HepG2 (cell line): ENCODE data around the gene RGS14. TPM values are rescaled to one million over a fixed set of nuclear protein-coding genes. Genes with fewer than 3 reads are reported as not detected.
A peak's percentile ranks its signal among the peaks of the same experiment; 100 is the strongest.

ENCODE experiments used
- FOXO1 ChIP-seq: sonication (generic); formaldehyde crosslinking; IDR thresholded peaks from 2 replicates; pipeline ENCODE4 v1.4.0; 2020; ENCODE audit warnings: missing genetic modification reagents
- FOXO4 ChIP-seq: sonication (generic); formaldehyde crosslinking; conservative IDR thresholded peaks from 2 replicates; pipeline ENCODE4 v1.8.1; 2023; ENCODE audit warnings: missing genetic modification reagents
- FUBP1 ChIP-seq: sonication (generic); formaldehyde crosslinking; IDR thresholded peaks from 2 replicates; pipeline ENCODE4 v1.5.1; 2020; ENCODE audit warnings: missing genetic modification reagents, mild to moderate bottlenecking, borderline replicate concordance
- MNT ChIP-seq: fragments of 450-650 bp; IDR thresholded peaks from 2 replicates; pipeline ENCODE4 v1.6.1; 2016
- NBN ChIP-seq: fragments of 450-650 bp; conservative IDR thresholded peaks from 2 replicates; pipeline ENCODE4 v1.6.1; 2017
- SNAI1 ChIP-seq: sonication (generic); formaldehyde crosslinking; IDR thresholded peaks from 2 replicates; pipeline ENCODE4 v1.5.0; 2020; ENCODE audit warnings: mild to moderate bottlenecking, missing genetic modification reagents, borderline replicate concordance
- ZBTB37 ChIP-seq: sonication (generic); formaldehyde crosslinking; IDR thresholded peaks from 2 replicates; pipeline ENCODE4 v1.4.0; 2020; ENCODE audit warnings: mild to moderate bottlenecking, missing genetic modification reagents
- ZBTB7B ChIP-seq: sonication (generic); formaldehyde crosslinking; IDR thresholded peaks from 2 replicates; pipeline ENCODE4 v1.4.0; 2020; ENCODE audit warnings: missing genetic modification reagents
- ZMAT3 ChIP-seq: sonication (generic); formaldehyde crosslinking; conservative IDR thresholded peaks from 2 replicates; pipeline ENCODE4 v1.7.0; 2021; ENCODE audit warnings: missing genetic modification reagents
- ZNF121 ChIP-seq: sonication (generic); formaldehyde crosslinking; IDR thresholded peaks from 2 replicates; pipeline ENCODE4 v1.5.0; 2020; ENCODE audit warnings: mild to moderate bottlenecking, missing genetic modification reagents
- ZNF350 ChIP-seq: sonication (generic); formaldehyde crosslinking; IDR thresholded peaks from 2 replicates; pipeline ENCODE4 v1.4.0; 2020; ENCODE audit warnings: mild to moderate bottlenecking, low read depth, missing genetic modification reagents, borderline replicate concordance
- ZNF570 ChIP-seq: sonication (generic); formaldehyde crosslinking; IDR thresholded peaks from 2 replicates; pipeline ENCODE4 v1.4.0; 2020; ENCODE audit warnings: mild to moderate bottlenecking, missing genetic modification reagents, borderline replicate concordance
- ZNF687 ChIP-seq: sonication (generic); formaldehyde crosslinking; IDR thresholded peaks from 2 replicates; pipeline ENCODE4 v1.5.1; 2020; ENCODE audit warnings: mild to moderate bottlenecking, missing genetic modification reagents, moderate library complexity
- ZNF703 ChIP-seq: sonication (generic); formaldehyde crosslinking; IDR thresholded peaks from 2 replicates; pipeline ENCODE4 v1.5.1; 2020; ENCODE audit warnings: missing genetic modification reagents, mild to moderate bottlenecking, moderate library complexity, borderline replicate concordance
- ZNF709 ChIP-seq: sonication (generic); formaldehyde crosslinking; IDR thresholded peaks from 2 replicates; pipeline ENCODE4 v1.5.0; 2020; ENCODE audit warnings: mild to moderate bottlenecking, missing genetic modification reagents
- ZNF749 ChIP-seq: sonication (generic); formaldehyde crosslinking; IDR thresholded peaks from 2 replicates; pipeline ENCODE4 v1.8.0; 2022; ENCODE audit warnings: mild to moderate bottlenecking, missing genetic modification reagents, moderate library complexity, borderline replicate concordance
- polyA plus RNA-seq, 8 experiments: library from polyadenylated mRNA; depleted of rRNA in 3 of 8; stranded (reverse) in 7 of 8; unstranded in 1 of 8; fragments of >200 nt; fragmentation: Illumina TruSeq in 4 of 8; extraction: Trizol in 4 of 8; gene quantifications; 2 replicates each; pipeline versions ENCODE4 v1.2.1 to v1.2.3, GENCODE V29; 2011 to 2016; ENCODE audit warnings: low read depth in 4 of 8, missing spikeins in 1 of 8, mixed read lengths in 1 of 8; ENCODE audit not compliant: insufficient read depth in 1 of 8
- total RNA-seq, 5 experiments: library from RNA; depleted of rRNA; stranded (reverse); fragments of >200 nt; fragmentation: Illumina TruSeq; extraction: Trizol; gene quantifications; 2 replicates each; pipeline ENCODE4 v1.2.3, GENCODE V29; 2016; ENCODE audit warnings: low read depth in 1 of 5

The RGS14 gene
- total and polyA plus RNA-seq, 2 of the 13 experiments (the other 11 are each of a cell fraction or from before 2014, with no cell fraction given), result 11.1 to 17.2 TPM

- TF ChIP-seq FUBP1 (CRISPR knock-in tag) (no peak), ZBTB37 (CRISPR knock-in tag) (no peak), ZNF687 (peak; percentile 89), ZNF570 (CRISPR knock-in tag) (no peak), FOXO1 (CRISPR knock-in tag) (no peak), ZNF749 (CRISPR knock-in tag) (no peak; the same call in 1 of the 2 replicates), MNT (no peak), ZBTB7B (CRISPR knock-in tag) (peak; percentile 73), SNAI1 (CRISPR knock-in tag) (no peak), ZNF350 (no peak), NBN (no peak), ZNF703 (CRISPR knock-in tag) (no peak), FOXO4 (CRISPR knock-in tag) (no peak), ZNF121 (CRISPR knock-in tag) (no peak), ZNF709 (CRISPR knock-in tag) (no peak), ZMAT3 (CRISPR knock-in tag) (0 out of 2 replicates have a peak, but pooled peaks have one; percentile 48)
Observed at GRCh38 chr5:177370488-177371119, 12.9 kb downstream of the RGS14 start (continued).
